Stimulated activated CD4-positive, alpha-beta T cell treated with anti-CD3 and anti-CD28 coated beads, Interleukin-12 subunit alpha, Interleukin-12 subunit beta, amount 100 ng/mL, for 48 hours (primary cell): ENCODE measurements around the gene LDLR.
"Not testable (repeated sequence)": the region's sequence is repeated elsewhere in the genome, so short reads cannot be mapped to it uniquely, and the experiment has no call there.

Source experiments
- DNase-seq, 3 donors: peaks; one replicate each; pipeline ENCODE4 v3.0.0-alpha.2; 2020; ENCODE audit warnings: low read depth in 2 of 3, low spot score in 1 of 3

The LDLR gene

GRCh38 chr19:11138601-11139300, 49.5 kb downstream of the LDLR start:
- DNase-seq = no peak

- DNase-seq = not testable (repeated sequence)
Measured at GRCh38 chr19:11140023-11140538, 50.8 kb downstream of the LDLR start.

GRCh38 chr19:11140896-11141295, 51.6 kb downstream of the LDLR start:
- no peak for DNase-seq

DNA sequence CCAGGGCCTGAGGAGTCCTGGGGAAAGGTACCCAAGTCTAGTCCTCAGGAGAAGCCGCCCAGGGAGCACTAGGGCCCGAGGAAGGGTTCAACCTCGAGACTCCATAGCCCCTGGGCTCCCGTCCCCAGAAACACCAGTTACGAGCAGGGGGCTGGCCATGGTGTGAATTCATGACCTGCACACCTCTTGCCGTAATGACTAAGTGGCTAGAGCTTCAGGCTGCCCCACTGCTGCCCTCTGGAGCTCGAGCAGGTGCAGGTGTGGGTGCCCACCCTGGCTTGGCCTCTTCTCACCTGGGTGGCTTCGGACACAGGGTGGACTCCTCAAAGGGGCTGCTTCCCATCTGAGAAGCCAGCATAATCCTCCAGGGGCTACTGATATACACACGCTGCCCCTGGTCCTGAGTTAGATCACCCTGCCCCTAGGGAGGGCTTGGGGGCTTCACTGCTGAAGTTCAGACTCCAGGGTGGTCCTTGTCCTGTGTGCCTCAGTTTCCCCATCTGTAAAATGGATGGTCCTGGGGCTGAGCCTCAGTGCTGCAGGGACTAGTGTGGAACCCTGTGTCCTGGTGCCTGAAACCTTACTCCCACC, 52.8 kb downstream of the LDLR start:
- no peak for DNase-seq

DNA sequence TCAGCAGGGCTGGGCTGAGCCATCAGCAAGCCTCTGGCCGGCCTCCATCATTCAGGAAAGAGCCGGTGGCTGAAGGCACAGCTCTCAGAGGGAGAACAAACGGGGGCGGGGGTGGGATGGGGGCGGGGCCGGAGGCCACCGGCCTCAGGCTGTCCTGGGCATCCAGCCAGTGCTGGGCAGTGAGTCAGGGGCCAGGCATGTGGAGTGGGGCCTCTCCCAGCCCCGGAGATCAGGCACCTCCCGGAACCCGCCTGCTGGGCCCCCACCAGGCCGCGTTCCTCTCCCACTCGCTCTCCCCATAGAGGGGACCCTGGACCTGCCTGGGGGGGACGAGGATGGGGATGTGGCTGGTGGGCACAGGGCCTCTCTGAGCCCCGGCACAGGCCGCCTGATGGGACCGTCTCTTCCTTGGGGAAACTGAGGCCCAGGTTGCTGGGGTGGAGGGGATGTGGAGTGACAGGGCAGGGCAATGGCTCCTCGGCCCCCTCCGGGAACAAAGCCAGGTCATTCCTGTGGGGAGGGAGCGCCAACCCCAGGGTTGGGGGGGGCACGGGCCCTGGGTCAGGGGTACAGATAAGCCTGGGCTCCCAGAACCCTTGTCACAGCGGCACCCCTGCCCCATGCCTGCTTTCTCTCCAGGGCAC, 53.4 kb downstream of the LDLR start:
- DNase-seq = no peak

DNA sequence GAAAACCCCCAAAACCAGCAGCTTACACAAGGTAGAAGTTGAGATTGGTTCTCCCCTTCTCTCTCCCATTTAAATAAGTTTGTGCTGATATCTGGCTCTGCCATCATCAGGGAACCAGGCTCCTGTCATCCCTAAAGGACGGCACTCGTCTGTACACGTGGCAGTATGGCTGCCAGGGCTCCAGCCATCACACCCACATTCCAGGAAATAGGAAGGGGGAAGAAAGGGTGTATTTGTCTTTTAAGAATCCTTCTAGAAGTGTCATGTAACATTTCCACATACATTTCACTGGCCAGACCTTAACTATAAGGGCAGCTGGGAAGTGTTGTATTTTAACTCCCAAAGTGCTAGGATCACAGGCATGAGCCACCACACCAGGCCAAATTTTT, 56.3 kb downstream of the LDLR start:
- no peak for DNase-seq

DNA sequence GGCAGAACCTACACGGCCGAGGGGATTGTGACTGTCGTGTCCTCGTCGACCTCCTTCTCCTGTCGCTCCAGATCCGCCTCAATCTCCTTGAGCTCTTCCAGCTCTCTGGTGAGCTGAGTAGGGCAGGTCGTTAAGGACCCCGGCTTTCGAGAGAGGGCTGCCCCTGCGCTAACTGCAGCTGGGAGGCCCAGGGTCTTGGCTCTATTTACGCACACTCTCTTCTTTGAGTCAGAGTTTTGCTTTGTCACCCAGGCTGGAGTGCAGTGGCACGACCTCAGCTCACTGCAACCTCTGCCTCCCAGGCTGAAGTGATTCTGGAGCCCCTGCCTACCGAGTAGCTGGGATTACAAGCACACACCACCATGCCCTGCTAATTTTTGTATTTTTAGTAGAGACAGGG, 58.7 kb downstream of the LDLR start:
- DNase-seq = no peak

- DNase-seq = no peak
Measured at GRCh38 chr19:11151181-11151580, 61.9 kb downstream of the LDLR start.

- DNase-seq = no peak
Measured at GRCh38 chr19:11152318-11153062, 63.2 kb downstream of the LDLR start.

DNA sequence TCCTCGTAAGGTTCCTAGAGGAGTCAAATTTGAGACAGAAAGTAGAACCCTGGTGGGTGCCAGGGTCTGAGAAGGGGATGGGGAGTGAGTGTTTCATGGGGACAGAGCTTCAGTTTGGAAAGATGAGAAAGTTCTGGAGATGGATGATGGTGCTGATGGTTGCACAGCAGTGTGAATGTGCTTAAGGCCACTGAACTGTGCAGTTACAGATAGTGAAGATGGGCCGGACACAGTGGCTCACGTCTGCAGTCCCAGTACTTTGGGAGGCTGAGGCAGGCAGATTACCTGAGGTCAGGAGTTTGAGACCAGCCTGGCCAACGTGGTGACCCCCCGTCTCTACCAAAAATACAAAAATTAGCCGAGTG, 65.4 kb downstream of the LDLR start:
- DNase-seq = no peak

DNA sequence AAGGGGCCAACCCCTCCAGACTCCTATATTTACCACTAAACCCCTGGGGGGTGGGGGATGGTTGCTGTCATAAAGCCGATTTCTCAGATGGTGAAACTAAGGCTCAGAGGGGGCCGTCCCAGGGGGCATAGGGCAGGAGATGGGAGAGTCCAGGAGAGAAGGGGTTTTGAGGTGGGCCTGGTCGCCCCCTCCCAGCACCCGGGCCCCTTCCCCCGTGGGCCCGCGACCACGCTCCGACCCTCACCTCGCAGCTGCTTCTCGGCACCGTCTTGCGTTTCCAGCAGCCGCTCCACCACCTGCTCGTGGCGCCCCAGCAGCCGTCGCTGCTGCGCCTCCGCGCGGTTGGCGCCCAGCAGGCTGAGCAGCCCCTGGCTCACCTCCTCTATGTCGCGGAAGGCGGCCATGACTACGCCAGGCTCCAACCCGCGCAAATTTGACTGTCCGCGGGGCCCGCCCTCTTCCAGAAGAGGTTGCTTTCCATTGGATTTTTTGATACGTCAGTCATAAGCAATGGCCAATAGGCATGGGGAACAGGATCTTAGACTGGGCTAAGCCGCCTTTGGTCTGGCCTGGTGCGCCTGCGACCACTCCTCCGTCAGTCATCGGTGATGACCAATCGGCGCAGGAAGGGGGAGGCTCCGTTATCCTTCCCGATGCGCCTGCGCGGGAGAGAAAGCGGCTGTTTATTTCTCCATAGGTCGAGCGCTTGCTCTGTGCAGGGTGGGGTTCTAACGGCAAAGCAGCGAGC, 66.3 kb downstream of the LDLR start, which contains the start of gene SPC24:
Gene SPC24 (minus strand): TSS at position 410 of the 748 bp plus-strand sequence. CDS start 6 bp downstream, at position 404.
- peak; percentile 91 to 94 (median 91) for DNase-seq

DNA sequence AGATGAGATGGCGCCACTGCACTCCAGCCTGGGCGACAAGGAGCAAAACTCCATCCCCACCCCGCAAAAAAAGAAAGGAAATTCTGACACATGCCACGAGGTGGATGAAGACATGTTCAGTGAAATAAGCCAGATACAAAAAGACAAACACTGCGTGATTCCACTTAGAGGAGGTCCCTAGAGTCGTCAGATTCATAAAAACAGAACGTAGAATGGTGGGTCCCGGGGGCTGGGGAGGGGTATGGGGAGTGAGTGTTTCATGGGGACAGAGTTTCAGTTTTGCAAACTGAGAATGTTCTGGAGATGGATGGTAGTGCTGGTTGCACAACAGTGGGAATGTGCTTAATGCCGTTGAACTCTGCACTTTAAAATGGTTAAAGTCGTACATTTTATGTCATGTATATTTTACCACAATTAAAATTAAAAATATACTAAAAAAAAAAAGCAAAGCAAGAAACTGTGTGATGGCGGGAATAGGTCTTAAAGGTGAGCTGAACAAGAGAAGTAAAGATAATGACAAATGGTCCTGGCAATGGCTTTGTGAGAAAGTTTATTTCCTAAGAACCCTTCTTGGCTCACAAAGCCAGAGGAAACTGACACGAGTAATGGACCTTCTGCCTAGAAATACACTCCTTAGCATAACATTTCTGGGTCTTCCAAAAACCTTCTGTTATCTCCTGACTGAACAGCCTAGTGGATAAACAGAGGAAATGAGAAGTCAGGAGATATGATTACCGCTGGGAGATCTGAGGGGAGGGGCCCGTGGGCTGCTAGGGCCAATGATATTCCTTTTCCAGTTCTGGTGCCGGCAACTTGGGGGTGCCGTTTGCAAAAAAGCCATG, 70.6 kb downstream of the LDLR start:
- DNase-seq = no peak

DNA sequence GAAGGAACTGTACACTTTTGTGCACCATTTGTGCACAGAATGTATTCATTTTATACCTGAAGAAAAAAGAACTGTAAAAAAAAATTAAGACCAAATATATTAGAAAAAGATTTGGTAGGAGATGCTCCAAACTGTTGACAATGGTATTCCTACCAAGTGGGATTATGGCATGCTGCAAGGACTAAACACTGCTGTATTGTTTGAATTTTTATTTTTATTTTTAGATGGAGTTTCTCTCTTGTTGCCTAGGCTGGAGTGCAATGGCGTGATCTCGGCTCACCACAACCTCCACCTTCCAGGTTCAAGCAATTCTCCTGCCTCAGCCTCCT, 71.1 kb downstream of the LDLR start:
- not testable (repeated sequence) for DNase-seq

GRCh38 chr19:11164296-11164695, 75.0 kb downstream of the LDLR start:
- DNase-seq = no peak

- no peak for DNase-seq
Measured at GRCh38 chr19:11164879-11165406, 75.7 kb downstream of the LDLR start.

DNA sequence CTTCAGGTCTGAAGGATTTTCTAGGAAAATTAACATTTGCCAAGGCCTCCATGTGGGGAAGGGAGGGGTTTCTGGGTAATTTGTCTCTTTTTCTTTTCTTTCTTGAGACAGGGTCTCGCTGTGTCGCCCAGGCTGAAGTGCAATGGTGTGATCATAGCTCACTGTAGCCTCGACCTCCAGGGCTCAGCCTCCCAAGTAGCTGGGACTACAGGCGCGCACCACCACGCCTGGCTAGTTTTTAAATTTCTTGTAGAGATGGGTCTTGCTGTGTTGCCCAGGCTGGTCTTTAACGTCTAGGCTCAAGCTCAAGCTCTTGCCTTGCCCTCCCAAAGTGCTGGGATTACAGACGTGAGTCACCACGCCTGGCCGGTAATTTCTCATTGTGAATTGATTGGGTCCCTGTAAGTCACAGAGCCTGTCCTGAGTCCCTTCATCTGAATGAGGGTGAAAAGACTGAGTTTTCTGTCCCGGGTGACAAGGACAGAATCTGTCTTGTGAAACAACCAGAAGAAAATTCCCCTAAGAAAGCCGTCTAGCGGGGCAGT, 76.3 kb downstream of the LDLR start:
- no peak for DNase-seq

GRCh38 chr19:11166281-11167142, 77.2 kb downstream of the LDLR start:
- no peak for DNase-seq

GRCh38 chr19:11168568-11168967, 79.3 kb downstream of the LDLR start:
- DNase-seq = no peak
